SKM-1 treated with dmso at 0.1 percent for 144 hours (cell line): ENCODE data around the gene TRPM8.
"Not testable (repeated sequence)": the region's sequence is repeated elsewhere in the genome, so short reads cannot be mapped to it uniquely, and the experiment has no call there.

Experiments used
- DNase-seq: peaks from one replicate; lab custom pipeline; 2025; ENCODE audit not compliant: unreplicated experiment; lab: John Stamatoyannopoulos, UW

TRPM8 gene

GRCh38 chr2:233917116-233917515 is at the start of gene TRPM8:
TRPM8 (plus strand) TSS chr2:233917373; CDS start chr2:233926538, 9,165 bp downstream.
- DNase-seq = no peak

GRCh38 chr2:233867993-233868532 is 49.1 kb upstream of the TRPM8 start, which contains the start of gene MSL3B:
MSL3B (minus strand) TSS chr2:233868386.
- DNase-seq = no peak

DNA sequence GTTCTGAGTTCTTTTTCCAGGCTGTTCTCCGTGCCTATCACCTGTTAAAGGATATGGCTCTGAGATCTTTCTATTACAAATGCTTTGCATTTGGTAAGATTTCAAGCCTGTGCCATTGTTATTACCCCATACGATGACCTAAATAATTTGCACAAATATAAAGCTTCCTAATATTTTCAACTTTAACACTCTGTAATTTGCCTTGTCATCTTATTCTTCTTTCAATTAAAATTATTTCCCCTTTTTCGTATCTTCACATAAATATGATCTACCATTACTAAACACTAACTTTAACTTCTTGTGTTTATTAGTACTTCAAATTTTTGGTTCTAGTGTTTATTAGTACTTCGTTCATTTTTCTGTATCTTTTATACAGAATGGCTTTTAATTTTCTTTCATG is 45.7 kb upstream of the TRPM8 start:
- no peak for DNase-seq

DNA sequence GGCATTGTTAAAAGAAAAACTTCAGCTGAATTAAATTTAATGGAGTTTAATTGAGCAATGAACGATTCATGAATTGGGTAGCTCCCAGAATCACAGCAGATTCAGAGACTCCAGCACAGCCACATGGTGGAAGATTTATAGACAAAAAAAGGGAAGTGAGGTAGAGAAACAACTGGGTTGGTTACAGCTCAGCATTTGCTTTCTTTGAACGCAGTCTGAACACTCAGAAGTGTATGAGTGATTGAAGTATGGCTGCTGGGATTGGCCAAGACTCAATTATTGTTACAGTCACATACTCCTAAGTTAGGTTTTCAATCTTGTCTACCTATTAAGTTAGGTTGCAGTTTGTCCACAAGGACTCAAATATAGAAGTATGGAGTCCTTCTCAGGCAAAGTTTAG is 45.0 kb upstream of the TRPM8 start:
- DNase-seq = peak; percentile 1

DNA sequence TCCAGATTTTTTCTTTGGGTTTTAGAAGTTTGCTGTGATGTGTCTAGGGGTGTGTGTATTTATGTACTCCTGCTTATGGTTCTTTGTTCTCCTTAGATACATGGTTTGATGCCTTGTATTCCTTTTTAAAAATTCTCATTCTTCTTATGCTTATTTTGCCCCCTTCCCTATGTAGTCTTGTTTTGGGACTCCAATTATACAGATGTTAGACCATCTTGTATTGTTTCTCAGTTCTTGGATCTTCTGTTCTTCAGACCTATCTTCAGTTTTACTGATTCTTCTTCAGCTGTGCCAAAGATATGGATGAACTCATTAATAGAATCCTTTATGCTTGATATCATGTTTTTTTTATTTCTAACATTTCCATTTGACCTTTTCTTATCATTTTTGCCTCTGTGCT is 34.8 kb upstream of the TRPM8 start:
- no peak for DNase-seq

DNA sequence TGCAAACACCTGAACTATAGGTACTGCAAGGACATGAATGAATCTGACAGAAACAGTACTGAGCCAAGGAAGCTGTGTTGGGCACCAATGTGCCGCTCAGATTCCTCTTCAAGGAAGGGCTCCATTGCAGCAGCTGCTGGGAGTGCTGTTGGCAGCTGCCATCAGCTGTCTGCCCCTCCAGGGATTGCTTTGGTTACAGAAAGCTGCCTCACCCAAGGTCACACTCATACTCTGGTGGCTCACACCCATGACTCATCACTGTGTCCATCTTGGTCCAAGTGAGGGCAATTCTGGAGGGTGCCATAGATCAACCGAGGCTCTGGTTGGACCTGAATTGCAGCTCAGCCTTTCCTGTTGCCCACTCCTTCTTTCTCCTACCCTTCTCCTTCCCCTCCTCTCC is 24.4 kb upstream of the TRPM8 start:
- DNase-seq = no peak

- not testable (repeated sequence) for DNase-seq
These were observed 20.9 kb upstream of the TRPM8 start for GRCh38 chr2:233896253-233896652.

DNA sequence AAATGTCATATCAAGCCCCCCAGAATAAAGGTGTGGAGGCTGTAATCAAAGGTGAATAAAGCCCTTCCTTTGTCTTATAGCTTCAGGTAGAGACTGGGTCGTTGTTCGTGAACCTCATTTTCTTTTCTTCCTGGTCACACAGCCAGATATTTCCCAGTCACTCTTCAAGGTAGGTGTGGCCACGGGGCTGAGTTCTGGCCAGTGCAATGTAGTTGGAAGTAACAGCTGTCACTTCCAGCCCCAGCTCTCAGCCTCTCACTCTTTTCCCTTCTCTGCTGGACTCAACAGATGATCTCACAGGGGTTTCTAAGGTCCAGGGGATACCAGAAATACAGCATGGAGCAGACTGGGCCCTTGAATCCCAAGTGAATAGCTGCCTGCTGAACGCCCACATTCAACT is 15.8 kb upstream of the TRPM8 start:
- no peak for DNase-seq

DNA sequence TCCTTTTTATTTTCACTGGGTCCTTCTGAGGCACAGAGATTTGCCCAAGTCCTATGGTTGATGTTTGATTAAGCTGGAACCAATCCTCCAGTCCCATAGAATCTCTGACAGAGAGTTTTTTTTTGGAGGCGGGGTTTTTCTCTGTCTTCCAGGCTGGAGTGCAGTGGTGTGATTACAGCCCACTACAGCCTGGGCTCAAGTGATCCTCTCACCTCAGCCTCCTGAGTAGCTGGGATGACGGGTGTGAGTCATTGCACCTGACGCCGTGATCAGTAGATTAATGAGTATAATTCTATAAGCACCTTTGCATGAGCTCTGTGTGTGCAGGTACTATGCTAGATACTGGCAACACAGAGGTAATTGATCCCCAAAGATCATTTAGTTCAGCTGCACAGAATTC is 15.3 kb upstream of the TRPM8 start:
- DNase-seq = no peak

- no peak for DNase-seq
These were observed 11.2 kb upstream of the TRPM8 start for GRCh38 chr2:233905945-233906344.

GRCh38 chr2:233907627-233908026 is 9.5 kb upstream of the TRPM8 start:
- DNase-seq = no peak

DNA sequence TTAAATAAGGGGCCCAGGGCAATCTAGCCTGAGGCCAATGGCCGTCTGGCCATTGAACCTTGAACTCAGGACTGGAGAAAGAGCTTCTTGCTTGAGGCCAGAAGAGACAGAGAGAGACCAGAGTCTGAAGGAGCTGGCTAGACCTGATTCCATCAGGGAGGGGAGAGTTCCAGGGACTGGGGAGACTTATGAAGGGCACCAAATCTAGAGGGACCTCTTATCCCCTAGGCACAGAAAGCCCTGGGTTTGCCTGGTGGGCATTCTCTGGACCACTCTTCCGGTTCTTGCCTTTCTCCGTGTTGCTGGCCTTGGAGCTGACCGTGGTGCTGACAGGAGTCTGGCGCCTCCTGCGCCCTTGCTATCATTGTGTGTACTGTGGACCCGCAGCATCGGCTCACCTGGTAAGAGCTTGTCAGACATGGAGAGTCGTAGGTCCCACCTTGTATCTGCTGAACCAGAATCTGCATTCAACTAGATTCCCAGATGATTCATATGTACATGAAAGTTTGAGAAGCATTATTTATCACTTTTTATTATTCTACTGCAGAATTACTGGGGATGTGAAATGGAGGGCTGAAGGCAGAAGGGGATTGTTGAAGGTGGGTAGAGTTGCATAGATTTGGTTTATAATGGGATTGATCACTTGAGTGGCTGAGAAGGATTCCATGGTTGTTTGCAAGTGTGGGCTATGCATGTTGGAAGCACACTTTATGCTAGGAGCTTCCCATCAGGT is 4.3 kb upstream of the TRPM8 start:
- no peak for DNase-seq

GRCh38 chr2:233915128-233915527 is 2.0 kb upstream of the TRPM8 start:
- no peak for DNase-seq

GRCh38 chr2:233919319-233919718 is 2.1 kb downstream of the TRPM8 start:
- no peak for DNase-seq

DNA sequence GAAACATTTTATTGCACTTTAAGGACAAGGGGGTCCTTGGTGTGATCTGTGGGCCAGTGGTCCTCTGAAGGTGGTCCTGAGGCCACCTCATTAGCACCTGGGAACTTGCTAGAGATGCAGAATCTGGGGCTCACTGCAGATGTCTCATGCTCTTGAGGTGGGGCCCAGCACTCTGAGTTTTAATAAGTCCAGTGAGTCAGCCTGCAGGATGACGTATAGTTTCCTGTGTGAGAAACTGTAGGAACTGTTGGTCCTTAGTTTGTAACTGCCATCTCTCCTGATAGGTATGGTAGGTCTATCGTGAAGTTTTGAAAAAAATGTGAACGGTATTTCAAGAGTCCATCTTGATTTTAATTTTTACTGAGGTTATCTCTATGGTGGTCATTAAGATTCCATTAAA is 2.8 kb downstream of the TRPM8 start:
- no peak for DNase-seq

GRCh38 chr2:233922471-233922870 is 5.3 kb downstream of the TRPM8 start:
- no peak for DNase-seq

- no peak for DNase-seq
These were observed 8.2 kb downstream of the TRPM8 start for GRCh38 chr2:233925402-233925801.

DNA sequence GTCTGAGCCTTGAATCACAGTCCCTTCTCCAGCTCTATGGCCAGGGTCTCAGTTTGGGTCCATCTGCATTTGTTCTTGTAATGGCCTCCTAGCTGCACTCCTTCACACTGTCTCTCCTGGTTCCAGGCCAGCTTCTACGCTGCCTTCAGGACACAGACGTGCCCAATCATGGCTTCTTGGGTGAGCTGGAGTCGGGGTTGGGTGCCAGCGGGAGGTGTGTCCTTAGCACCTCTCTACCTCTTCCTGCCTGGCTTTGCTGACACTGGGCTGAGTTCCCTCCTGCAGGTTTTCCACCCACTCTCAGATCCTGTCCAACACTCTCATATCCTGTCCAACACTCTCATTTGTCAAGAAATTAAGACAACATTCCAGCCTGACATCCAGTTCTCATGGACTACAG is 9.6 kb downstream of the TRPM8 start:
- no peak for DNase-seq

GRCh38 chr2:233928594-233929351 is 11.6 kb downstream of the TRPM8 start:
- DNase-seq = no peak

- no peak for DNase-seq
These were observed 12.3 kb downstream of the TRPM8 start for GRCh38 chr2:233929352-233930022.

DNA sequence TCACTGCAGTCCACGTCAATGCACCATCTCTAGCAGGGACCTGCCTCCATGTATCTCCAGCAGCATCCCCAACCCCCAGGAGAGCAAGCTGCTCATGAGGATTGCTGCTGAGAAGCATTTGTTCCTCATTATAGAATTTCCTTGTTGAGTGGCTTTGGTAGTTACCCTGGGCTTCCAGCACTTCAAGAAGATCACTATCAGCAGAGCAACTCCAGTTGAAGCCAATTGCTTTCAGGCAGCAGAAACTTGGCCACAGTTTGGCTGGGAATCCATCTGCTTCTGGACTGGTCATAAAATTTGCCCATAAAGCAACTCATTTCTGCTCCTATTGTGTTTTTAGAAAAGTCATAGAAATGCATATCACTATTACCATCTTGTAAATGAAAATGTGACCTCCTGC is 17.4 kb downstream of the TRPM8 start:
- DNase-seq = no peak

- DNase-seq = no peak
These were observed 18.3 kb downstream of the TRPM8 start for GRCh38 chr2:233935426-233935825.
